ENCODE data around the gene SMIM32.

GRCh38 chr5:136186796-136187195, 6.2 kb downstream of the SMIM32 start:
- TF ChIP-seq CTCF (conservative IDR thresholded peaks at IDR 0.05; ENCODE audit: low read depth, low read length) (no peak), POLR2A (IDR thresholded peaks at IDR 0.05; ENCODE audit: low read depth, low read length) (no peak), MXI1 (IDR thresholded peaks at IDR 0.05; ENCODE audit: borderline replicate concordance, low read depth, low read length) (no peak), MAFK (IDR thresholded peaks at IDR 0.05; ENCODE audit: low read depth, low read length) (no peak), ELK1 (IDR thresholded peaks at IDR 0.05; ENCODE audit: borderline replicate concordance, low read depth, low read length) (no peak), SMC3 (IDR thresholded peaks at IDR 0.05; ENCODE audit: low read depth, low read length) (no peak), USF2 (IDR thresholded peaks at IDR 0.05; ENCODE audit: low read depth, low read length) (no peak), CEBPB (IDR thresholded peaks at IDR 0.05; ENCODE audit: low read depth, low read length) (no peak), RAD21 (IDR thresholded peaks at IDR 0.05; ENCODE audit: low read length) (no peak), BHLHE40 (IDR thresholded peaks at IDR 0.05; ENCODE audit: low read depth, low read length) (no peak), RCOR1 (IDR thresholded peaks at IDR 0.05; ENCODE audit: insufficient replicate concordance, low read length) (no peak), CHD1 (IDR thresholded peaks at IDR 0.05; ENCODE audit: low read depth, low read length) (no peak)

Measured in IMR-90 (cell line).